Measurements from ENCODE around the gene ABCF2.

The ABCF2 gene

DNA sequence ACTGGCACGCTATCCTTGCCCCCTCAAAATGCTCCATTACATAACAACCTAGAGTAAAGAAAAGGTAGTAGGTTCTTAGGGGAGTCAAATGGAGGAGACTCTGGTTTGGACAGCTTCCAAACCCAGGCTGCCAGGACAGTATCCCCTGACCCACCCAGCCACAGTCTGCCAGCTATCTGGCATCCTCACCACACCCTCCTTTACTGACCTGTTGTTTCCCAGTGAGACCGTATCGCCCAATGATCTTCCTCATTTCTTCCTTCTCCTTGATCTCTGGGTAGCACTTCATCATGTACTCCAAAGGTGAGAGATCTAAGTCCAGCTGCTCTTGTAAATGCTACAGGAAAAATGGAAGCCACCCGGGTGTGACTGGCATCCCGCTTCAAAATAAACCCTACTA, 11.6 kb downstream of the ABCF2 start:
- no peak for DNase-seq

GRCh38 chr7:151213826-151214225, 13.2 kb downstream of the ABCF2 start:
- DNase-seq, result no peak

- DNase-seq, result no peak
Measured at GRCh38 chr7:151212626-151213025, 14.4 kb downstream of the ABCF2 start.

- DNase-seq, result no peak
Measured at GRCh38 chr7:151211155-151211772, 15.7 kb downstream of the ABCF2 start.

GRCh38 chr7:151210087-151210854, 16.7 kb downstream of the ABCF2 start, which contains the start of gene H2BK1:
TSS of gene H2BK1 (minus strand) at chr7:151210488. CDS start at chr7:151210318, 170 bp downstream.
- DNase-seq, result no peak

GRCh38 chr7:151209588-151209987, 17.4 kb downstream of the ABCF2 start:
- DNase-seq, result no peak

DNA sequence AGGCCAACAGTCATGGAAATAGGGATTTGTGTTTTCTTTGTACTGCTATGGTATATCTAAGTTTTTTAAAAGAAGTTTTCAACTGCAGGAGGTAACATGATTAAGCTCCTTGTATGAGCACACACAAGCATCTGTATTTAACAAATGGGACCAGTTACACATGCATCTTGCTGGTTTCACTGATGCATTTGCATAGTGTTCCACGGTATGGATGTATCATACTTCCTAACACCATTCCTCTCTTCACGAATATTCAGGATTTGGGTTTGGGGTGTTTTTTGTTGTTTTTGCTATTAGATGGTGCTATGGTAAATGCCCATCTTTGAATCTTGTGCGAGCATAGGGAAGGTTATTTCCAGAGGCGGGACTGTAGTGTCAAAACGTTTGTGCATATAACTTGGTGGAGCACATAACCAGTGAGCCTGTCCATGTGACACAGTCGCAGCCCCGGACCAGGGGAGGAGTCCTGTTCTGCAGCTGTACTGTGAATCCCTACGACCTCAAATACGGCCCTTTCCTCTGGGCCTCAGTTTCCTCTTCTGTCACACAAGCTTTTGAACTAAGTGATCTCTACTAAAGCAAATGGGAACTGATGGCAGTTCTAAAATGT, 18.6 kb downstream of the ABCF2 start:
- DNase-seq, result no peak

GRCh38 chr7:151207804-151208203, 19.2 kb downstream of the ABCF2 start:
- DNase-seq, result no peak

DNA sequence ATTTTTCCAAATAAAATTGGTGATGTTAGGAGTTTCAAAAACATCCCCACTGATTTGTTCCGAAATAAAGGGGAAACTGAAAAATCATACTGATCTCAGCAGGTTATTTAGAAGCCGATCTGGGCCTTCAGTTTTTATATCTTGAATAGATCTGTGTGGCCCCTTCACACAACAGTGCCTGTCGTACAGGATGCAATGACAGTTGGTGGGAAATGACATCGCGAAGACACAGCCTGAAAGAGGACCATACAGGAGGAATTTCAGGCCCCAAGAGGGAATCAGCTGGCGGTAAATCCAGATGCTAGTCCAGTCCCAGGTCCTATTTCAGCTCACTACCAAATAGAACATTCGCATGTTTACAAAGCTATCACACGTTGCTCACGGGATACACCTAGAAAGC, 19.7 kb downstream of the ABCF2 start:
- no peak for DNase-seq

- DNase-seq, result no peak
Measured at GRCh38 chr7:151206914-151207313, 20.1 kb downstream of the ABCF2 start.

GRCh38 chr7:151205730-151206129, 21.3 kb downstream of the ABCF2 start:
- DNase-seq, result no peak

DNA sequence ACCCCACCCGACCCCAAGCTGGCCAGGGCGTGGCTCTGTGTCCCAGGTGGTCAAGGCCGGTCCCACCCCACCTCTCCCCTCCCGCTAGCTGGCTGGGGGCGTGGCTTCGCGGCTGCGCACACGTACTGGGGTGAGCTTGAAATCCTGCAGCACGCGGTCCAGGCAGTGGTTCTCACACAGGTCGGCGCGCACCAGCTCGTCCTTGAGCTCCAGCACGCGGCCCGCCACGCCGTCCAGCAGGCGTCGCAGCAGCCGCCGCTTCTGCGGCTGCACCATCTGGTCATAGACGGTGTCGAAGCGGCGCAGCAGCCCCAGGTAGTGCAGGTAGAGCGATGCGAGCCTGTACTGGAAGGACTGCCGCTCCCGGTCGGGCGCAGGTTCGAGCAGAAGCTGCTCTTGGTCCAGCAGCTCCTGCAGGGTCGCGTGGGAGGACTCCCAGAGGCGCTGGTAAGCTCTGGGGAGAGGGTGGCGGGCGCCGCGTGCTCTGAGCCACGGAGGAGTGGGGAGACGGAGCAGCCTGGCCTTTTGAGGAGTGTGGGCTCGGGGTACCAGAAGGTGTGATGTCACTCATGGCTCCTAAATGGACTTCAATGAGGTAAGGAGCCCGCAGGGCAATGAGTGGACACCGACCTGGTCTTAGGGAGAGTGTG, 22.5 kb downstream of the ABCF2 start:
- no peak for DNase-seq

DNA sequence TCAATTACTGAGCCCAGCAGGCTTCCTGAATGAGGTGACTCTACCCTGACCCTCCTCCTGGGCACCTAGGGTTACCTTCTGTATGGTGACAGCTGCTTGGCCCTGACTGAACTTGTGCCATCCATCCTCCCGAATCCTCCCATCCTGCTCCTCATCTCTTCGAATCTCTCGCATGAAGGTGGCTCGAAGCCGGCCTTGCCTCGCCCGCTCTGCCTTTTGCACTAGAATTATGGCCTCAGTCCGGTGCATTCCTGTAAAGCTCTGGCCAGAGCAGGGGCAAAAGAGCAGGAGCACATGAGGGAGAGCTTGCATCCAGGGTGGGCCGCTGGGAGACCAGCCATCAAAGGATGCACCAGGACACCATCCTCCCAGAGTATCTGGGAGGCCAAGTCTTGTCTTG, 24.2 kb downstream of the ABCF2 start:
- no peak for DNase-seq

- no peak for DNase-seq
Measured at GRCh38 chr7:151201751-151202150, 25.3 kb downstream of the ABCF2 start.

GRCh38 chr7:151201344-151201743, 25.7 kb downstream of the ABCF2 start:
- DNase-seq, result no peak

GRCh38 chr7:151198945-151199848, 27.8 kb downstream of the ABCF2 start:
- no peak for DNase-seq

DNA sequence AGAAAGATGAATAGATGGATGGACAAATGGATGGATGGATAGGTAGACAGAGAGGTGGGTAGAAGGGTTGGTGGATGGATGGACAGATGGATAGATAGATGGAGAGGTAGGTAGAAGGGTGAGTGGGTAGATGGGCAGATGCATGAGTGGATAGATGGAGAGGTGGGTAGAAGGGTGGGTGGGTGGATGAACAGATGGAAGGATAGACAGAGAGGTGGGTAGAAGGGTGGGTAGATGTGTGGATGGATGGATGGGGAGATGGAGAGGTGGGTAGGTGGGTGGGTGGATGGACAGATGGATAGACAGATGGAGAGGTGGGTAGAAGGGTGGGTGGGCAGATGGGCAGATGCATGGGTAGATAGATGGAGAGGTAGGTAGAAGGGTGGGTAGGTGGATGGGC, 29.1 kb downstream of the ABCF2 start:
- DNase-seq, result no peak

GRCh38 chr7:151195616-151196450, 31.2 kb downstream of the ABCF2 start:
- DNase-seq, result no peak

GRCh38 chr7:151194188-151194587, 32.8 kb downstream of the ABCF2 start:
- DNase-seq, result no peak

DNA sequence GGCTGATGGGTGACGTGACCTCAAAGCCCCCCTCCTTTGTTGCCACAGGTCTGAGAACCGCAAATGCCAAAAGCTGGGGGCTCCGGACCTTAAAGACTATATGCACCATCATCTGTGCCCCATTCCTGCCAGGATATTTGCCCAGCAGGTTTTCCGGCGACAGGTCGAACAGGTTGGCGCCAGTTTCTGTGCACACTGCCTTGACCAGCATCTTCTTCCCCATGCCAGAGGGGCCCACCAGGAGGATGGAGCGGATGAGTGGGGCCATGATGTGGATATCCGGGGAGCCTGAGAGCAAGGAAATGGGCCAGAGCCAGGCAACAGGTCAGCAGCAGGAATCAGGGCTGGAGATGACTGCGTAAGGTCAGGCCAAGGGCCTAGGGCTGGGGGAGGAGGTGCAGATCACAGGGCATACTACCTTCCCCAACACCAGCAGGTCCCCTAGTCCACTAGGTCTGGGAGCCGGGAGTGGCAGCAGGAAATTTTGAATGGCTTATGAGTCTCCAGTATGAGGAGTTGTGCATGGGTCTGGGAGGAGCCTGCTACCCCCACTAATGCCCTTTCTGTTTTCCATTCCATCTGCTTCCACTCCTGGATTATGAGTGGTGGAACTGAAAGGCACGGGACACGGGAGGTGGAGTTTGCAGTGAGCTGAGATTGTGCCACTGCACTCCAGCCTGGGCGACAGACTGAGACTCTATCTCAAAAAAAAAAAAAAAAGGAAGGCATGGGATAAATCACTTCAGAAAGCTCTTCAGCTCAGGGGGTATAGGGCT, 33.6 kb downstream of the ABCF2 start:
- DNase-seq, result no peak
